ENCODE data around the gene SSNA1.

The SSNA1 gene

GRCh38 chr9:137188490-137189296 is at the start of gene SSNA1, which contains the start of gene ANAPC2:
TSS of gene SSNA1 (plus strand) at chr9:137188676. CDS start at chr9:137188727, 51 bp downstream.
TSS of gene ANAPC2 (minus strand) at chr9:137188560. CDS start at chr9:137188532, 28 bp downstream.
- DNase-seq = peak; percentile 56 to 89

GRCh38 chr9:137138722-137139467 is 49.6 kb upstream of the SSNA1 start, which contains the start of gene GRIN1:
TSS of gene GRIN1 (plus strand) at chr9:137139154. CDS start at chr9:137139487, 333 bp downstream.
- no peak for DNase-seq

DNA sequence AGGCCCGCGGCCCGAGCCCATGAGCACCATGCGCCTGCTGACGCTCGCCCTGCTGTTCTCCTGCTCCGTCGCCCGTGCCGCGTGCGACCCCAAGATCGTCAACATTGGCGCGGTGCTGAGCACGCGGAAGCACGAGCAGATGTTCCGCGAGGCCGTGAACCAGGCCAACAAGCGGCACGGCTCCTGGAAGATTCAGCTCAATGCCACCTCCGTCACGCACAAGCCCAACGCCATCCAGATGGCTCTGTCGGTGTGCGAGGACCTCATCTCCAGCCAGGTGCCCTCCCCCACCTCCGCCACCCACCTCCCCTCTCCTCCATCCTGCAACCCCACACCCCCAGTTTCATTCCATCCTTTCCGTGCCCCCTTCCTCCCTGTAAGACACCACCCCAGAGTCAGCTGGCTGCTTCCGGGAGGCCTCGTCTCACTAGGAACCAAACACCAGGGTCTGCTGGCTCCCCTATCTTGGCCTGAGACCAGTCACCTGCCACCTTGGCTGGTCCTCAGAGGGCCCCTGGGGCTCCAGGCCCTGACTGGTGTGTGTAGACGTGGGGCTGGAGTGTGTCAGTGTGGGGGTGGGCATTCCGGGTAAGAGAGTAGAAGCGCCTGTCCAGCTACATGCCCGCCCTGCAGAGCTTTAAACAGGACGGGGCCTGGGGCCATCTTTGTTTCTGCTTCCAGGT is 48.9 kb upstream of the SSNA1 start:
- DNase-seq = no peak

DNA sequence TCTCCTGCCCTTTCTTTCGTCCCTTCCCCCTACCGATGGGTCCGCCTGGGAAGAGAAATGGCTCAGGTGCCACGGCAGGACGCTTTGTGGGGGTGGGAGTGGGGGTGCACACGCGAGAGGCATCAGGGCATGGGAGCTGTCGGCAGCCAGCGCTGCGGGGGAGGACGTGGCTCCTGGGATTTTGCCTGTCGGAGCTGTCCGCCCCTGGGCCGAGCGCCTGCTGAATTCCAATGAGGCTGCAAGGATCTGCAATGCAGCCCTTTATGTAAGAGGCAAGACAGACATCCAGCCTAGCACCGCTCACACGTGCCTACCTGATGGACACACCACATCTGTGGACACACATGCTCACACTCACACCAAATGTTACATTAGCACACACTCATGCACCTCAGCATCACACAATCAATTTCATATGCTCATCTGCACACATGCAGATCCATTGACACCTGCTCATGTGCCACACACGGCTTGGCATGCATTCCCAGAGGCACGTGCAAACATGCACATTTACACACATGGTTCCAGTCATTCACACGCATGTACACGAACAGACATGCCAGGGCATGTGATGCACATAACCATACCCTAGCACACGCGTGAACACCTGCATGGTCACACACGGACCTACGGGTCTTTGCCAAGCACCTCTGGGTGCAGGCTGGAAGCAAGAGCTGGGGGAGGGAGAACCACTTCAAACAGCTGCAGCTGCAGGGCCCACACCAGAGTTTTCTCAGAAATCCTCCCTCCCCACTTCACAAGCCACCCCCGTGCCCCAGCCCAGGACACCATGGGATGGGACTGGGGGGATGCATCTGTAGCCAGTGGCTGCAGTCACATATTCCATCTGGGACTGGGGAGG is 48.1 kb upstream of the SSNA1 start:
- no peak for DNase-seq

GRCh38 chr9:137141050-137141810 is 47.2 kb upstream of the SSNA1 start:
- DNase-seq = no peak

GRCh38 chr9:137141976-137142936 is 46.2 kb upstream of the SSNA1 start:
- DNase-seq = no peak

- no peak for DNase-seq
Measured at GRCh38 chr9:137143459-137143858, 45.0 kb upstream of the SSNA1 start.

- DNase-seq = no peak
Measured at GRCh38 chr9:137145731-137146526, 42.5 kb upstream of the SSNA1 start.

DNA sequence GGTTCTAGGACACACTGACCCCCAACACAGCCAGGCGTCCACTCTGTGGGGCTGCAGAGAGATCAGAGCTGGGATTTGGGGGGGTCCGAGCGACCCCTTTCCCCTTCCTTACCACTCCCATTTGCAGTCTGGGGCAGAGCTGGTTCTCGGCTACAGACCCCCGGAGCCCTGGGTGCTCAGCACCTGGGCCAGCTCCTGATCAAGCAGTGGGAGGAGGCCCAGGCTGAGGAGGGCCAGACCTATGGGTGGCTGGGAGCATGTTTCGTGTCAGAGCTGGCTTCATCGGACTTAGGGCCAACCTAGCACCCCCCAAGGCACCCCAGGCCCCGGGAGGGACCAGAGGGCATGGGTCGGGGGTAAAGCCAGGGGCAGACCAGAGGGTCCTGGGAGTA is 42.0 kb upstream of the SSNA1 start:
- no peak for DNase-seq

- DNase-seq = no peak
Measured at GRCh38 chr9:137147091-137147792, 41.2 kb upstream of the SSNA1 start.

DNA sequence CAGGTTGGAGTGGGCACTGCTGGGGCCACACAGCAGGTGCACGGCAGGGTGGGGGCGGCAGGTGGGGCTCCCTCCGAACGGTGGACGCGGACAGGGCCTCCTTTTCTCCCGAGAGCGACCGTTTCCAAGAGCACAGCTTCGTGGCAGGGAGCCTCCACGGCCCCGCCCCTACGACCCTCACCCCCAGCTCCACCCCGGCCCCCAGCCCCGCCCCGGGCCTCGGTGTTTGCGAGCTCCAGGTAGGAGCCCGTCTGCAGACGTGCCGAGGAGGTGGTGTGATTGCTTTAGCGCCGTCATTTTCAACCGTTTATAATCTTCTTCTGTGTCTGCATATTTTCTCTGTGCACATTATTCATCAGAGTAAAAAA is 40.7 kb upstream of the SSNA1 start:
- DNase-seq = no peak

DNA sequence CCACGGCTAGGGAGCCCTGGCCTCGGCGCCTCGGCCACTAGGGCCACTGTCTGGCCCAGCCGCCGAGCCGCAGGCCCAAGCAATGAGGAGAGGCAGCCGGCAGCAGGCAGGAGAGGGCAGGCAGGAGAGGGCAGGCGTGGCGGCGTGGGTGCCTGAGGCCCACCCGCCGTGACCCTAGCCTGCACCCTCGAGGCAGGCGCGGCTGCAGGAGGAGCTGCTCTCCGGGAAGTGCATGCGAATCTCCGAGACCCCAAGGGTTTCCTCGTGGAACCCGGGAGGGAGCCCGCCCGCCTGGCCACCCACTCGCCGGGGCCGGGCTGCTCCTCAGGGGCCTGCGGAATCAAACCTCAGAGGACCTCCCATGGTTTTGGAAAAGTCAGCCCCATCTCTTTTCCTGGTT is 40.2 kb upstream of the SSNA1 start:
- no peak for DNase-seq

- DNase-seq = no peak
Measured at GRCh38 chr9:137148661-137149060, 39.8 kb upstream of the SSNA1 start.

DNA sequence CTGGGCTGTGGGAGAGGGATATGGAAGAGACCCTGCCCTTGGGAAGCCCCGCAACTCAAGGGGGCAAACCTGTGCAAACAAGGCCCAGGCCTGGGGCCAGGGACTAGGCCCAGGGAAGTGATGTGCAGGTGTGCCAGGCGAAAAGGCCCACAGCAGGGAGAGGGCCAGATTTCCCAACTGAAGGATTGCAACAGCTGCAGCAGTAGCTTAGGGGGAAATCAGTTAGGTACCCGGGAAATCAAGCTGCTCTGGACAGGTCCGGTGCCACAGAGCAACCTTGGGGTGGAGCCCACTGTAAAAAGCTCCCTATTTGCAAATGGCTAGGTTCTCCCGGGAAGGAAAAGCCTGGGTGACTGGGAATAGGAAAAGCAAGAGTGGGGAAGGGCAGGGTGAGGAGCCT is 39.1 kb upstream of the SSNA1 start:
- no peak for DNase-seq

- peak; percentile 65 to 97 for DNase-seq
Measured at GRCh38 chr9:137149942-137150616, 38.4 kb upstream of the SSNA1 start.

- DNase-seq = peak; percentile 88 to 97
Measured at GRCh38 chr9:137150617-137151457, 37.6 kb upstream of the SSNA1 start.

DNA sequence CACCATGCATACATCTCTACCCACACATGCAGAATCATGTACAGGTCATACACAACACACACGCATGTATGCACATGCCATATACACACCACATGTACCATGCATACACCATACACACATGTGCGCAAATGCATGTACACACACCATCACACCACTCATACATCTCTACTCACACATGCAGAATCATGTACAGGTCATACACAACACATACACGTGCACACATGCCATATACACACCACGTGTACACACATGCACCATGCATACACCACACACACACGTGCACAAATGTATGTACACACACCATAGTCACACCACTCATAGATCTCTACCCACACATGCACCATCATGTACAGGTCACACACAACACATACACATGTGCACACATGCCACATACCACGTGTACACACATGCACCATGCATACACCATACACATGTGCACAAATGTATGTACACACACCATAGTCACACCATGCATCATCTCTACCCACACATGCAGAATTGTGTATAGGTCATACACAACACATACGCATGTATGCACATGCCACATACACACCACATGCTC is 35.6 kb upstream of the SSNA1 start:
- no peak for DNase-seq

Data from NCI-H526 (cell line).